ENCODE results near the gene DSTN.

DSTN gene

DNA sequence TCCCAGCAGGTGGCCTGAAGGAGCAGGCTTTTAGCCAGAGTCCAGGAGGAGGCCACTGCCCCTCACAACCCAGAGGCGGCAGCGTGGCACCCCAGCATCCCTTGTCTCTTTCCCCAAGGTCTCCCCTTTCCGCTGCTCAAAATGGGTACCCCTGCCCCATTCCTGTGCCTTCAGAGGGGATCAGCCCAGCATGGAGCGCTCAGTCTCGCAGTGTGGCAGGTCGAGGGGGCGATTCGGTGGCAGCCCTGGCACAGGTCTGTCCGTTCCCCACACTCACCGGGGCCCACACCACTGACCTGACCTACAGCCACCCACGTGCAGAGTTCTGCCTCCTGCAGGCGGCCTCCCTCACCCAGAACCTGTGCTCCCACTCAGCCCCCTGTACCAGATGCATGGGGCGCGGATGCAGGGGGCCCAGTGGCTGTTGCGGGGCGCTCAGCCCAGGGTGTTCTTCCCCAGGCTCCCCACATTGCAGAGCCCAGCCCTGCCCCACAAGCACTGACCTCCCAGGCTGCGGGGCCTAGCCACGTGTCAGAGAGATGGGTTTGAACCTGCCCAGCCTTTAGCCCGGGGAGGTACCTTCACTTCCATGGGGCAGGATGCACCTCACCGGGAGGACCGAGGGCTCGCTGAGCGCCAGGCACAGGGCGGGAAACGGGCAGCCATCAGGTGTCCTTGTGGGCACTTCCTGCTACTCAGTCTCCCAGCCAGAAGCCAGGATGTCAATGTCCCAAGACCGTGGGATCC is 41.8 kb downstream of the DSTN start:
- DNase-seq (ENCODE audit: low read depth, low spot score) = no peak

DNA sequence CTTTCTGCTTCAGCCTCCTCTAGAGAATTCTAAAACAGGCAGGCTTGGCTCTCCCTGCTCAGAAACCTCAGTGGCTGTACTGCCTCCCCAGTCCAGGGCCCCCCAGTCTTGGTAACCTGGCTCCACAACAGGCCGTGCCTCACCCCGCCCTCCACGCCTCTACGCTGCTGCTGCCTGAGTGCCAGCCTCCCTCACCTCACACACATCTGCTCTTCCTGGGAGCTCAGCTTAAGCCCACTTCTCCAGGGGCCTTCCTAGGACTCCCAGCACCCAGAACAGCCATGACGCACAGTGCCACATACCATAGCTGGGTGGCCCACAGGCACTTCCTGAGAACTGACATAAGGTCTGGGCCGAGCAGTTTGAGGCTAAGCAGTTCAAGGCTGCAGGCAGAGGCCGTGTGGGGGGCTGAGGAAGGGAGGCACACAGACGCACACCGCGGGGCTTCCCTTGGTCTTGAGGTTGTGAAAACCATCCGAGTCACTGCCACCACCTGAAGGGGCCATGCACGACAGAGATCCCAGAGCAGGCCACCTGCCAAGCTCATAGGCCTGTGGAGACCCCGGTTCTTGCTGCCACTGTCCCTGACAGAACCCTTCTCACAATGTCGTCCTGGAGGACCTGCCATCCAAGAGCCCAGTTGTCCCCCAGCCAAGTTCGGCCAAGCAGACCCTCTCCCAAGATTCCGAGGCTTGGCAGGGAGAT is 42.6 kb downstream of the DSTN start:
- DNase-seq (ENCODE audit: low read depth, low spot score) = no peak

DNA sequence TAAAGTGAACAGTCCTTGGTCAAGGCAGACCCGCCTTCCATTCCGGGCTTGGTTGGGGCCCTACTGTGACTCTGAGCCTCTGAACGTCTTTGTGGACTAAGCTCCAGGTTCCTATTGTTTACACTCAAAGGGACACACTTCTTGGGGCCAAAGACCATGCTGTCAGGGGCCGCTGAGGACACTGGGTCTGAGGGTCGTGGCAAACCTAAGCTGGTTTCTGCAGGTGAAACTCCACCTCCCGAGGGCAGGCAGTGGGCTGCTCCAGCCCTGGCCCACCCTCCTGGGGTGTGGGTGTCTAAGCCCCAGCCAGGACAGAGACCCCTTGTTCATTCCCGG is 43.1 kb downstream of the DSTN start:
- no peak for DNase-seq (ENCODE audit: low read depth, low spot score)

DNA sequence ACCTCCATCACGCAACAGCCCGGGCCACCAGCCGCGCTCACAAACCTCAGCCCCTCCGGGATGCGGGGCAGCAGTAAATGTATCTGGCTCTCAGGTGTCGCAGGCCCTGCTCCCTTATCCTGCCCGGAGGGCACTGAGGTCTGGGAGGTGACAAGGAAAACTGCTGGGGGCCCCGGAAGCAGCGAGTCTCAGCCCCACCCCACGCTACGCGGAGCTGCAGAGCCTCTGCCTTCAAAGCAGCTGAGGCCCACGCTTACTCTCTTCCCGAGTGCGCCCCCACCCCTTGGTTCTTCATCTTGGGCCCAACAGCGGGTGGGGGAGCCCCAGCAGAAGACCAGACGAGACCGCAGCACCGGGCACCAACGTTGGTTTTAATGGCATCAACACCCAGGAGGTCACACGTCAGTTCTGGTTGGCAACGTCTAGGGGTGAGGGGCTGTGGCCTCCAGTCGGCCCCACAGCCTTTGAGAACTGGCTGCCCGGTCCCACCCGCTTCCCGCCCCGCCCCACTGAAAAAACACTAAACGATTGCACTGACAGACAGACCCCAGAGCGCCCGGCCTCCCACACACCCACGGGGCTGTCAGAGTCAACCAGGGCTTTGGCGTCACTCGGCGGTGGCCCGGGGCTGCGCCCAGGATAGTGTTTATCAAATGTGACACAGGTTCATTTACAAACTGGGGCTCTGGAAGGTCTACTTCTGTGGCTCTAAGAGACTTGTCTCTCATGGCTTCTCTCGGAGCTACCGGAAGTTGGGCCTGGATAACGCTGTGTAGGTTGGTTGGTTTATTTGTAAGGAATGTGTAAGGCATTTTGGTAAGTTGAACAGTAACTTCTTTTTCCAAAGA is 43.7 kb downstream of the DSTN start:
- no peak for DNase-seq (ENCODE audit: low read depth, low spot score)

DNA sequence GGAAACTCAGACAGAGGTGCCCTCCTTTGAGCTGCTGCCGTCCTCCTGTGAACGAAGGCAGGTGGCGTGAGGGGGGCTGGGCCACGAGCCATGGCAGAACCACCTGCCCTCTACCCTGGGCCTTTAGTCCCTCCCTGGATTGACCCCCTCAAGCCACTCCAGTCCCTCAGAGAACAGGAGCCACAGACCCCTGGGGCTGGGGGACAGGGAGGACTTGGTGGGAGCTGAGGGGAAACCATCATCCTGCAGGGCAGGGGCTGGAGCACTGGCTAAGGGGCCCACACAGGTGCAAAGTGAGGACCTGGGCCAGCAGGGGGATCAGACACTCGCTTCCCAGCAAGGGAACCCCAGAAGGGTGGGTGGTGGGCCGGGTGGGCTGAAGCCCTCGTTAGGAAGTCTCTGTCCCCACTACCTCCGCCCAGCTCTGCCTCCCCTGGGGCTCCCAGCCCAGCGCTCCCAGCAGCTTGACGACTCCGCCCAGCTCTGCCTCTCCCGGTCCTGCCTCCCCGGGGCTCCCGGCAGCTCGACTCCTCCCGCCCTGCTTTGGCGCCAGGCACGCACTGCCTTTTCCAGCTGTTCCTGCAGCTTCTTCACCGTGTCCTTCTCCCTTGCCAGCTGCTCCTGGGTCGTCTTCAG is 44.4 kb downstream of the DSTN start:
- no peak for DNase-seq (ENCODE audit: low read depth, low spot score)

DNA sequence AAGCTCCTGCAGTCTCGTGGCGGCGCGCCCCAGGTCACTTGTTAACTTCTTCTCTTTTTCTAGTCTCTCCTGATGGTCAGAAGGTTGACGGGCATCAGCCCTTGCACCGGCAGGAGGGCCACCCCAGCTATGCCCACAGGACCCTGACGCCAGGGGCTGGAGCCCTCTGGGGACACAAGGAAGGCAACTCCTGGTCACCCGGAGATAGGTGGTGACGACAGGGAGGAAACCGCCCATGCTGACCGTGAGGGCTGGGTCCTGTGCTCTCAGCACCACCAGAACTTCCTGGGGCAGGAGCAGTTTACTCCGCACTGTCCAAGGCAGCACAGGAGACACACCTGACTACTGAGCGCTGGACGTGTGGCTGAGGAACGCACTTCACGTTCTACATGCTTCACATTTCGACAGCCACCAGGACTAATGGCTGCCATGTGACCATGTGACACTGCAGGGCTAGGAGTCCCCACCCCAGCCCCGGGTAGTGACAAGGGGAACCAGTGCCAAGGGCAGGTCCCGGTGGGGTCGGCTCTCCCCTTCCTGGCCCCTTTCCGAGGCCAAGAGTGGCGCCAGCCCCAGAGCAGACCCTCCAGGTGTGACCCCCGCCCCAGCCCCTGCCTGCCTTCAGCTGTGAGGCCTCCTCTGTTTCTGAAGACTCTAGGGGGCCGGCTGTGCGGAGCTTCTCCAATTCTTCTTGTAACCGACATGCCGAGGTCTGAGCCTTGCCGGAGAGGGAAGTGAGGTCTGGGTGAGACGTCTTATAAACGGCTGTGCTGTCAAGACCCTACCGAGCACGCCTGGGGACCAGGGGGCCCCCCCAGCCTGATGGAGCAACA is 45.2 kb downstream of the DSTN start:
- DNase-seq (ENCODE audit: low read depth, low spot score) = no peak

DNA sequence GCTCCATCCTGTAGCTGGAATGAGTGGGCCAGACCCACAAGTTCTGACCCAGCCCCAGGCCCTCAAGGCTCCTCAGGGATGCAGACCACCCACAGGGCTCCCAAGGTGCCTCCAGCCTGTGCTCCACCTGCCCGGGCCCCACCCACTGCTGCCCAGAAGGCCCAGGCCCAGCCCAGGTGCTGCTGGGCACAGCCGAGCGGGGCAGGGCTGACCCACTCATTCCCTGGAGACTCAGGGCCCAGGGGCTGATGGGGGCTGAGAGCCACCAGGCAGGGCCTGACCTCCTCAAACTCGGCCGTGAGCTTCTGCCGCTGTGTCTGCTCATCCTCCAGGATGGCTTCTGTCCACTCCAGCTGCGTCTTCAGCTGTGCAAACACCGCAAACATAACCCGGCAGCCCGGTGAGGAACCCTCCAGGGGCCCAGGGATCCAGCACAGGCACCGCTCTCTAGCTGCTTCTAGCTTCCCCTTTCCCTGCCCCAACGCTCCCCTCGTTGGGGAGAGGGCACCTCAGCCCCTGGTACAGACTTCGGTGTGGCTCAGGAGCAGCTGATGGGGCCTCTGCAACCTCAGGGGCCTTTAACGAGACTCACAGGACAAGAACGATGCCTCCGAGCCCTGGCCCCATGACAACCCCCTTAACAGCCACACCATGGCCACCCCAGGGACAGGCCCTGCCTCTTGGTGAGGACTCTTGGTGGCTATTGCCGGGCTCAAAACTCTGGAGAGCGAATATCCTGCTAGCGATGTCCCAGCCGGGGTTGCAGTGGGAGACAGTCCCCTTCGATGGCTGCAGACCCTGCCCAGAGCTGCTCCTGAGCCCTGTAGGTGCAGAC is 46.0 kb downstream of the DSTN start:
- no peak for DNase-seq (ENCODE audit: low read depth, low spot score)

DNA sequence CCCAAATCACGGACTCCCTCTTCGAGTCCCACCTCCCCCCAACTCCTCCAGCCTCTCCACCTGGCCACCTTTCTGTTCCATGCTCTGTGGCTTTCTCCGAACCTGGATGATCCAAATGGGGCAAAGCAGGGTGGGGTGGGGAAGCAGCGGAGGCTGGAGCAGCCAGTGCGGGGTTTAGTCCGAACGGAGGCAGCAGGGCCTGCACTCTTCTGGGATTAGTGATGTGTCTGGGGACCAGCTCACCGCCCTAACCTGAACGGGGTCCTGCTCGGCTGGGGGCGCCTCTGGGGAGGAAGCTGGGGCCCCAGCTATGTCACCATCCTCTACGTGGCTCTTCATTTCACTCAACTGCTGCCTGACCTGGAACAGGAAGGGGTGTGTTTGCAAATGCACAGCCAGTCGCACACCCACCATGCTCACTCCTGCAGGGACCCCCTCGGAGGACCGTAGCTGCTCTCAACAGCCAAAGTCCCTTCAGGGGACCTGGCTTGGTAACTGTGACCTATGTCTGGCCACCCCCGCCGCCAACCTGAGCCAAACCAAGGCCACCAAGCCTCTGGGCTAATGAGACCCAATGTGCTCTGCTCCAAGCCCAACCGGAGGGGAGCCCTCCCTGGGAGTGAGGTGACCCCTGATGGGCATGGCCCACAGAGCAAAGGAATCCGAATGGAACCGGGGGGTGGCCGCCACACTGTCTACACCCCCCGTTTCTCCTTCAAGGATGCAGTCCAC is 46.8 kb downstream of the DSTN start:
- DNase-seq (ENCODE audit: low read depth, low spot score) = no peak

DNA sequence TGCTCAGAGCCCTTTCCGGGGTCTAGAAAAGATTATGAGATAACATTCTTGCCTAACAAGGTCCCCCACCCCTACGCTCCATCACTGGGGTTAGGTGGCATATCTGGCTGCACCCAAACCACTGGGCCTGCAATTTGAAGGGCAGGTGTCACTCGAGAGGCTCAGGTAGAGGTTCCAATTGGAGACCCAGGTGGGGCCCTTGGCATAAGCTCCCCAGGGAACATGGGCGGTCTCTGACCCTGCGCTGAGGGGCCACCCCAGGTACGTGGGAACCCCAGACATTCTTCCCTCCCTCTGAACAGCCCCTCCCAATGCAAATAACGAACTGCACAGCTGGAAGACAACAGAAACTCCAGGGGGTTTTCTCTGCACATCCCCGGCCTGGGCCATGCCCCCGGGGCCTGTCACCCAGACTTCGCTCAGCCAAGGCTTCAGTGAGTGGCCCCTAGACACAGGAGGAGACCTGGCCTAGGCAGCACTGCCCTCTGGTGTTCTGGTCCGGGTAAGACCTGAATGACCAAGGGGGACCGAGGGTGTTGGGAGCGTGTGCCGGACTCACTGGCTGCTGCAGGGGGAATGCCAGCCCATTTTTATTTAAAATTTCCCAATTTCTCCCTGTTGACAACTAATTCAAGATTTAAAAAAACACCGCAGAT is 47.5 kb downstream of the DSTN start:
- no peak for DNase-seq (ENCODE audit: low read depth, low spot score)

DNA sequence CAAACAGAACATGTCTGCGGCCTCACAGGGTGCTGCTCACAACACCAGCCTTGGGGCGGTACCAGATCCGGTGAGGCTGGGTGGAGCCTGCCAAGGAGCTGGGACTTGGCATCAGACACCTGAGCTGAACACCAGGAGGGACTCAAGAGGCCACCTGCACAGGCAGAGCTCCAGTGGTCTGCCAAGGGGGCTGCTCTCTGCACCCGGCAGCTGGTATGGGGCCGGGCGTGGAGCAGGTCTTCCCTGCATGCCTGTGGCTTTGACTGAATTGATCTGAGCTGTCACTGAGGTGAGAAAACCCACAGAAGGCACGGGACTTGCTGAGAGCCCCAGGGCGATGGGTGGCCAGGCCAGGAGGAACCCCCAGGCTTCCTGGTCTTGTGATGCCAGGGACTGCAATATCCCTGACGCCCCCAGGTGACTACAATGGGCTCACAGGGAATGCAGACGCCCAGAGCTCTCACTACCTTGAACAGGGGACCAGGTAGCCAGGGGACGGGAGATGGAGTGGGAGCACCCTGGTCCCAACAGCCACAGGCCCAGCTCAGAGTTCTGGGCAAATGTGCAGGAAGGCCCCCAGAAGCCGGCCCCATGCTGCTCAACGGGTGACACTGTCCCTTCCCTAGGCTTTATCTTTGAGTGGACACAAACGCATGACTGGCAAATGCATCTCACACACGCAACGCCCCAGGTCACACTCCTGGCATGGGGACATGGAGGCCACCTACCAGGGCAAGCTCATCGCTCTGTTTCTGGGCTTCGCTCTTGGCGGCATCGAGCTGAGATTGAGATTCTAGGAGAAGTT is 48.2 kb downstream of the DSTN start:
- no peak for DNase-seq (ENCODE audit: low read depth, low spot score)

DNA sequence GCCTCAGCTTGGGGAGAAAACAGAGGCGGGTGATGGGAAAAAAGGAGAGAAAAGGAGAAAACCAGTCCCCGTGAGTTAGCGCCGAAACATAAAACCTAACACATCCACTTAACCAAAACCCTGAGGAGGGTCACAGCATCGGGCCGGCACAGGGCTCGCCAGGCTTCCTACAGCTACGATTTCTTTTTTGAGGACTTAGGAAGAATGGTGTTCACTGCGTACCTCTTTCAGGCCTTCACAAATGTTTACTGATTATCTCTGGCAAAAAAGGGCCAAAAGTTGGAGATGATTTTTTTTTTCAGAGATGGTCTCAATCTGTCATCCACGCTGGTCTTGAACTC is 48.8 kb downstream of the DSTN start:
- no peak for DNase-seq (ENCODE audit: low read depth, low spot score)

DNA sequence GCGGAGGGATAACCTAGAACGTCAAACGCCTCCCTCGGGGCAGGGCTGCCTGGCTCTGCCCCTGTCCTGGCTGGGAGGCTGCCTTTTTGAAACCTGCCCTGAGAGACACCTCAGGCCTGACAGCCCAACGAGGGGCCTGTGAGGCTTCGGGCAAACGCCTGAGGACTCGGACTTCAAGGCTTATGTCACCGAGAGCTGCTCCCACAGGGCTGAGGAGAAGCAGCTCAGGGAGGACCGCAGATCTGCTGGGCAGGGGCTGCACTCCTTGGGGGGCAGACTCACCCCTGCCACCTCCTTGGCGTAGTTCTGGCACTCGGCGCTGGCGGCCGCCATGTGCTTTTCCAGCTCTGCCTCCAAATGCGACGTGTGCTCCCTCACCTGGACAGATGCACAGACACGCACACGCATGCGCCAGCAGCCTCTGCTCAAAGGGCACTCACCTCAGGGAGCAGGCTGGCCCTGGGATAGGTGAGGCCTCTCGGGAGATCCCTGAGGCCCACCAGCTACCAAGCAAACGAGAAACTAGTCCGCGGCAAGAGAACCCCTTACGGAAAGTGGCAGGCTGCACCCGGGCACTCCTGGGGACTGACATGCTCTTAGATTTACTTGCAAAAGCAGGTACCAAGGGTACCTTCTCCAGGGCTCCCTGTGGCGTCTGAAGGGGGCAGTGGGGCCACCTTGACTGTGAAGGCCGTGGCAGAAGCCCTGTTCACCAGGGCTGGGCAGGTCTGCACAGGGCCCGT is 49.6 kb downstream of the DSTN start:
- no peak for DNase-seq (ENCODE audit: low read depth, low spot score)

DNA sequence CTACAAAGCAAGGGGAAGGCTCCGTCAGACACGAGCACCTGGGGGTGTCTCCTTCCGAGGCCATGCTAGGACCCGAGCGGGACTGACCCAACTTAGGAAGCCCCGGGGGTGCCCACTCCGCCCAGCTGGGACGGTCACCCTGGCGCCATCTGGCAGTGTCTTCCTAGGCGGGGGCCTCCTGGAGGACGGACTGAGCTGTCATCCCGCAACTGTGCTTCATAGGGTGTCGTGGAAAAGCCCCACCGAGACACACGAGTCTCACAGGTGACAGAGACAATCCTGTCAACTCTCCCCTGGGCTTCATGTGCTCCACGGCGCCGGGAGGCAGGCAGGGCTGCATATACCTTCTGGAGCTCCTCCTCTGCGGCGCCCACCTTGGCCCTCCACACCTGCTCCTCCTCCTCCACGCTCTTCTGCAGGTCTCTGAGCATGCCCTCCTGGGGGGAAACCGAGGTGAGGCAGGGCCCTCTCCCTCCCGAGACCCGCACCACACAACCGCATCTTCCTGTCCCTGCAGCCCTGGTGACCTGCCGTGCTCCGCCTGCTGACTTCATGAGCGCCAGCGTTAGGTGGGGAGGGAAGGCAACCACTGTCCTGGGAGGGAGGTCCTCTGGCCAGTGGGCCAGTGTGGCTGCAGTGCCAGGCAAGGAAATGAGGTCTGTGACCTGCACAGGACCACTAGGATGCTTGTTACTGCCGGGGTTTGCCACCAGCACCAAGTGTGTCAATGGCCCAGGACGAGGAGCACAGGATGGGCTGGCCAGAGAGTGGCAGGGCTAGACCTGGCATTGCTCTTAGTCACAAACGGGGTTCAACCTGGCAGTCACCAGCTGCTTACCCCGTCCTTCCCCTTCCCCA is 50.7 kb downstream of the DSTN start:
- DNase-seq (ENCODE audit: low read depth, low spot score) = no peak

DNA sequence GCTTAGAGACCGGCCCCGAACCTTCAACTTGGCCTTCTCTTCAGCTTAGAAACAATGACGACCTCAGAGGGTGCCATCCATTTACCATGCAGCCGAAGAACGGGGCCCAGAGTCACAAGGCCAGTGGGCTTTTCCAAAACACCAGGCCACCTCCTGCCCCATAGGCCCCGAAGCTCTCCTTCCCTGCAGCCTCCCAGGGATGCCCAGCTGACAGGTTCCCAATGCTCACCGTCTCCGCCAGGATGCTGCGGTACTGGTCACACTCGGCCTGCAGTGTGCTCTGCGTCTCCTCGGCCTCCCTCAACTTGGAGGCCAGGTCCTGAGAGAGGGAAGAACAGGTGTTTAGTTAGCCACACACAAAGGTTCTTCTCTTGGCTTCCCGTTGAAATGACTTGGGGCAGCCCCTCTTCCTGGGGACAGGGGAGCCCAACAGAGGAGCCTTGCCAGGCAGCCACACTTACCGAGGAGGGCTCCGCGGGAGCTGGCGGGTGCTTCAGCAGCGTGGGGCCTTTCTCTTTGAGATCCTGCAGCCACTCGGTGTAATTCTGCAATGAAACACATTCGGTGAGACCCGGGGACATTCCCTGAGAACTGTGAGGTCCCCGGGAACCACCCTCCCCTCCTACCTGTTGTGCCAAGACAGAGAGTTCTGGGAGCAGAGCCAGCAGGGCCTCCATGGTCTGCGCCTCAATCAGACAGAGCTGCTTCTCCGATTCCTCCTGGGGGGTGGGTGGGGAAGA is 51.5 kb downstream of the DSTN start:
- no peak for DNase-seq (ENCODE audit: low read depth, low spot score)

DNA sequence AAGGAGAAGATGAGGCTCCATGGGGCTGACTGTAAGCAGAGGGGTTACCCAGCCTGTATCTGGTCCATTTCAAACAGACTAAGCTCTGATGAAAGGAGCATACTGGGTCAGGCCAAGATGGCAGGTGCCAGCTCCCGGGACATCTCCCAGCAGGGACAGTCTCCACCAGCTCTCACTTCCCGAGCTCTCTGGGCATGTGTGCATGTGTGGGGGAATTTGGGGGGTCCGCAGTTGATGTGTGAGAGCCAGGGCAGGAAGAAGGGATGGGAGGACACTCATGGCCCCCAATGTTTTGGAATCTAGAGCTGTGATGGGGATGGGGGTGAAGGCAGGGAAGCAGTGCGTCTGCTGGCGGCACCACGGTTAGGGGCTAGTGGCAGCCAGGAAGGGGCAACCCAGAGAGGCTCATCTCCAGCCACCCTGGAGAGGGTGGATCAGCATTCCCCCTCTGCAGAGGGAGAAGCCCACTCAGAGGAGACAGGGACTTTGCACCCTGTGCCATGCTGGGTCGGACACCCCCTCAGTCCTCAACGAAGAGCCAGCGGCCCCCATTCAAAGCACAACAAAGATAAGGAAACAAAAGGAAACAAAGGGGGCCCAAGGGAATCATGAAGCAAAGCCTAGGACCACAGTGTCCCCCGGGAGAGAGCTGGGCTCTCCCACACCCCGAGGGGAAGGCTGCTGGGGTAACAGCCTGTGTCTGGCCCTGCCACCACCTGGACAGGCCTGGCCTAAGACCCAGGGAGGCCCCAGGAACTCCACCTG is 52.4 kb downstream of the DSTN start:
- no peak for DNase-seq (ENCODE audit: low read depth, low spot score)
